Ovary (tissue), 9 donors: ENCODE measurements around the gene DTHD1. TPM values are rescaled to one million over a fixed set of nuclear protein-coding genes. Genes with fewer than 3 reads are reported as not detected.

Experiments
- DNase-seq, 5 donors: peaks; one replicate each; pipeline ENCODE4 v3.0.0-alpha.2; 2019 to 2020
- H3K27ac ChIP-seq, 2 donors: fragments of 200-600 bp; one replicate each; pipeline versions ENCODE4 v1.5.1 to v1.8.0; 2019 to 2022
- H3K27me3 ChIP-seq: fragments of 200-600 bp; one replicate; pipeline ENCODE4 v1.8.0; 2022
- H3K36me3 ChIP-seq: fragments of 200-600 bp; sonication (generic); one replicate; pipeline ENCODE4 v1.5.1; 2019
- H3K4me1 ChIP-seq: one replicate; pipeline ENCODE4 v1.8.1; 2013; ENCODE audit warnings: mild to moderate bottlenecking, moderate library complexity; ENCODE audit not compliant: insufficient read depth
- H3K4me3 ChIP-seq: fragments of 200-600 bp; sonication (generic); one replicate; pipeline ENCODE4 v1.5.1; 2017
- H3K9me3 ChIP-seq, 2 donors: fragments of 200-600 bp in 1 of 2; sonication (generic) in 1 of 2; one replicate each; pipeline versions ENCODE4 v1.5.1 to v1.8.1; 2013 to 2019; ENCODE audit warnings: mild to moderate bottlenecking in 1 of 2, moderate library complexity in 1 of 2
- CTCF ChIP-seq, 3 donors: fragments of 450-650 bp in 2 of 3; fragments of 200-600 bp in 1 of 3; IDR thresholded peaks; one replicate each; pipeline versions ENCODE4 v1.5.1 to v1.8.0; 2016 to 2022; ENCODE audit warnings: antibody characterized with exemption in 3 of 3, mild to moderate bottlenecking in 1 of 3
- EP300 ChIP-seq: sonication (generic); formaldehyde crosslinking; IDR thresholded peaks from one replicate; pipeline ENCODE4 v1.6.1; 2017; ENCODE audit warnings: antibody characterized with exemption
- POLR2A ChIP-seq: fragments of 450-650 bp; IDR thresholded peaks from one replicate; pipeline ENCODE4 v1.6.1; 2017; ENCODE audit warnings: antibody characterized with exemption, mild to moderate bottlenecking, moderate library complexity
- WGBS, 3 donors: extraction: QIAGEN DNeasy Blood & Tissue Kit in 1 of 3; methylation state at CpG; one replicate each; pipeline versions ENCODE4 v1.1.5 to v1.1.7; 2013 to 2017; 5-methylcytosine and 5-hydroxymethylcytosine counted together
- intact Hi-C, 4 donors: fragments of 100-400 bp; cut with DNase I; formaldehyde crosslinking; loops; one replicate each; pipeline versions ENCODE4 v1.11.0 to v1.15.1; 2022 to 2023
- polyA plus RNA-seq, 2 donors: library from polyadenylated mRNA; stranded (reverse); fragments of 200-250 nt in 1 of 2; fragments of 350-450 nt in 1 of 2; fragmentation: Illumina TruSeq in 1 of 2; extraction: RNeasy Lipid Tissue Mini Kit (QIAGEN cat#74804) in 1 of 2; gene quantifications; one replicate each; pipeline ENCODE4 v1.2.3, GENCODE V29; 2013 to 2014
- total RNA-seq, 7 donors: library from RNA; depleted of rRNA in 2 of 7; stranded (reverse); fragments of >200 nt in 2 of 7; fragmentation: NEBNext Ultra II Directional in 3 of 7; extraction: Animal tissue kit (Norgen Biotek cat#: 25700) in 3 of 7; gene quantifications; one replicate each; pipeline versions ENCODE4 v1.1.0 to v1.2.4, GENCODE V29; 2016 to 2023
- donor health status: DM: no; HTN: no; CAD: no; lungs with moderate emphysema.
- donor health status: DM: no; HTN: no; CAD: no.
- donor health status: Bipolar disorder and iron deficiency.
- donor health status: DM: yes; HTN: yes; CAD: no.
- donor health status: DM: no; HTN: no; CAD: no.
- donor health status: DM: yes; HTN: yes; CAD: no.

Gene DTHD1
- total and polyA plus RNA-seq, 9 donors = 0.04 to 14.8 (median 0.99) TPM; not detected in 2

GRCh38 chr4:36277533-36277932 lies 3.9 kb upstream of the DTHD1 start:
- no peak for TF ChIP-seq EP300
- TF ChIP-seq POLR2A = no peak
- TF ChIP-seq CTCF (IDR thresholded peaks at IDR 0.05) = no peak
- Histone ChIP-seq H3K27me3 (no peaks in the 10 kb centered on the region), H3K4me3 (no peak overlapping the region), H3K36me3 (no peaks in the 10 kb centered on the region), H3K27ac (no peak overlapping the region), H3K9me3 (no peaks in the 10 kb centered on the region), H3K4me1 (no peaks in the 10 kb centered on the region)
- intact Hi-C loops = no loop called here
- DNase-seq = no peak
- 68 to 74% (median 72%) methylated on average over 4 of the region's 4 CpGs for WGBS, 3 donors

DNA sequence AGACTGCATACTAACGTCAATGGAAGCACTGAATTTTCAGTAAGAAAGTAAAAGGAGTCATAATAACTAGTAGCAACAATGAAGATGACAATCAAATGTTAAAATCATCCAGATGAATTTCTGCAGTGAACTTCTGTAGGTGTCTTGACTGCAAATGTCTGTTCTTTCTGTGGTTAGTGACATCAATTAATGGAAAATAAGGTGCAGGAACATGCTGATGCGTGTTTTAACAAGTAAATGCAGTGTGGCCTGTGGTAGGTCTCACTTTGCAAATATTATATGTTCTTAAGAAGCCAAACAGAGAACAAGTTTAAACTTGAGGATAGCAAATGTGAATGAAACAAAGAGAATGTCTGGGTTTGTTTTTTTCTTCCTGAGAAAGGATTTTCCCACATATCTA lies 2.6 kb upstream of the DTHD1 start:
- H3K9me3 ChIP-seq = no peaks in the 10 kb centered on the region
- H3K36me3 ChIP-seq = no peaks in the 10 kb centered on the region
- TF ChIP-seq POLR2A = no peak
- no peak for TF ChIP-seq CTCF (IDR thresholded peaks at IDR 0.05)
- no peak overlapping the region for H3K27ac ChIP-seq
- intact Hi-C loops = no loop called here
- no peaks in the 10 kb centered on the region for H3K4me1 ChIP-seq
- WGBS, 3 donors = 76 to 82% (median 79%) methylated on average over 2 of the region's 2 CpGs
- no peaks in the 10 kb centered on the region for H3K27me3 ChIP-seq
- no peak overlapping the region for H3K4me3 ChIP-seq
- no peak for DNase-seq

GRCh38 chr4:36280555-36280954 lies 861 bp upstream of the DTHD1 start:
- no peak for DNase-seq
- H3K4me1 ChIP-seq = no peaks in the 10 kb centered on the region
- no peak overlapping the region for H3K27ac ChIP-seq
- TF ChIP-seq CTCF (IDR thresholded peaks at IDR 0.05) = no peak
- H3K4me3 ChIP-seq = no peak overlapping the region
- intact Hi-C loops = no loop called here
- H3K9me3 ChIP-seq = no peaks in the 10 kb centered on the region
- no peaks in the 10 kb centered on the region for H3K36me3 ChIP-seq
- no peaks in the 10 kb centered on the region for H3K27me3 ChIP-seq
- WGBS, 3 donors = 13 to 20% (median 15%) methylated on average over 4 of the region's 4 CpGs

DNA sequence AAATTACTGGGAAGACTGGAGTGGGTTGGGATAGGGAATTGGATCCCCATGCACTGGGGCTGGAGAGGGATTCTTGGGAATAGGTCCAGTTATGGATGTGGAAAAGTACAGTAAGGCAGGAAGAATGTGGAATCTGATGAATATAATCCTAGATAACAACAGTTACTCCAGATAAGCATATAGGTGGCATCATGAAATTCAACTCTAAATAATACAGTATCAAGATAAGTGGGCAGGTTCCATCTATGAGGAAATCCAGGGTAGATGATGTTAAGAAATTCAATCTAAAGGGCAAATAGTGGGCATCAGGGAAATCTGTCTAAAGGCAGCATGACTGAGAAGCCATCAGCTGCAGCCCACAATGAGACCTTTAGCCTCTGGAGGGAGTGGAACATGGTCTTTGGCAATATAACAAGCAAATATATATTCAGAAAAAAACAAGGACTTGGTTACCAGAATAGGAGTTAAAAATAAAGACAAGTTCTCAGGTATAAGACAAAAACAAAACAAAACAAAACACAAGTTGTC lies 1.2 kb downstream of the DTHD1 start:
- intact Hi-C loops = no loop called here

More for the DNA sequence above, 1.2 kb downstream of the DTHD1 start:
- Histone ChIP-seq H3K27ac (no peak overlapping the region), H3K36me3 (no peaks in the 10 kb centered on the region), H3K4me1 (no peaks in the 10 kb centered on the region), H3K4me3 (no peak overlapping the region), H3K27me3 (no peaks in the 10 kb centered on the region), H3K9me3 (no peaks in the 10 kb centered on the region)
- TF ChIP-seq POLR2A = no peak
- no peak for TF ChIP-seq EP300
- TF ChIP-seq CTCF (IDR thresholded peaks at IDR 0.05) = no peak
- DNase-seq = no peak
